A673 (cell line): ENCODE results near the gene DAPK2.

ENCODE experiments used
- EZH2 ChIP-seq: fragments of 200-600 bp; sonication (generic); IDR thresholded peaks from 2 replicates; pipeline ENCODE4 v1.6.1; 2017; ENCODE audit warnings: borderline replicate concordance, low read depth, mild to moderate bottlenecking, mixed read lengths, antibody characterized with exemption, low read length; ENCODE audit not compliant: poor library complexity, severe bottlenecking
- TF ChIP-seq, protein P1 (sequence below): fragments of 300-800, 200-600 bp; sonication (generic); conservative IDR thresholded peaks from 2 replicates; pipeline ENCODE4 v1.5.1; 2017; ENCODE audit warnings: low read depth, mild to moderate bottlenecking, antibody characterized with exemption, low read length, moderate library complexity, mixed read lengths

DNA sequence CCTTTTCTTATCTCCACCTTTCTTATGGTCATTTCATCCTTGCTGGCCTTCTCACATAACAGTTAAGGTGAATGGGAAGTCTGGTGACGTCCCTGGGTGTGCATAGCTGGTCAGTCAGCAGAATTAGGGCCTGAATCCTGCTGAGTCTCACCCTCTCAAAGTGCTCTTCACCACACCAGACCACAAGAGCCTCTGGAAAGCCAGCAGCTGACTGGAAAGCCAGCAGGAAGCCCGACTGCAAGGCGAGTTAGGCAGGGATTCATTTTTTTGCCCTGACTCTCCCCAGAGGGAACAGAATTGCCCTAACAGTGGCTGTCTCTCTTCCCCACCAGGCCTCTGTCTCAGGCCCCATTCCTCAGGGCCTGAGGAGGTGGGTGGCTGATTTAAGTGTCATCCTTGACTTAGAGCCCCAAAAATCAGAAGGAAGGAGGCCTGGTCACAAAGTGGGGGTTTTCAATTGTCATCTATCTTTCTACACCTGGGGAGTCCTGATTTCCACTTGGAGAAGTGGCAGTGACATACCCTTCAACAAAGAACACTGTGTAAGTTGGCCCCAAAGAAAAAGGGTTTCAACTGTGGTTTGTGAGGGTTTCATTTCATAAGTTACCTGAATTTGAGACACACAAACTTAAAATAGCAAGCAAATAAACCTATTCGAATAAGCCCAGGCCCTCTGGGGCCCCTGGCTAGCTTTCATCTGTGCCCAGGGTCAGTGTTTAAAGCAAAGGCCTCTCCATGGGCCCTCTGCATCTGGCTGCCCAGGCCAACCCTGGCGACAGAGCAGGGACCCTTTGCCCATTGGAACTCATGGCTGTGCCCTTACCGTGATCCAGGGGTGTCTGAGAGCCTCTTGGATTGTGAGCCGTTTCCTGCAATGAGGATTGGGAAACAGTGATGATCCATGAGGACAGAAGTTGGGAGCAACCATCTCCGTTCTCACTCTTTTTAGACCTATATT, 122.0 kb downstream of the DAPK2 start:
- TF ChIP-seq, protein P1, sequence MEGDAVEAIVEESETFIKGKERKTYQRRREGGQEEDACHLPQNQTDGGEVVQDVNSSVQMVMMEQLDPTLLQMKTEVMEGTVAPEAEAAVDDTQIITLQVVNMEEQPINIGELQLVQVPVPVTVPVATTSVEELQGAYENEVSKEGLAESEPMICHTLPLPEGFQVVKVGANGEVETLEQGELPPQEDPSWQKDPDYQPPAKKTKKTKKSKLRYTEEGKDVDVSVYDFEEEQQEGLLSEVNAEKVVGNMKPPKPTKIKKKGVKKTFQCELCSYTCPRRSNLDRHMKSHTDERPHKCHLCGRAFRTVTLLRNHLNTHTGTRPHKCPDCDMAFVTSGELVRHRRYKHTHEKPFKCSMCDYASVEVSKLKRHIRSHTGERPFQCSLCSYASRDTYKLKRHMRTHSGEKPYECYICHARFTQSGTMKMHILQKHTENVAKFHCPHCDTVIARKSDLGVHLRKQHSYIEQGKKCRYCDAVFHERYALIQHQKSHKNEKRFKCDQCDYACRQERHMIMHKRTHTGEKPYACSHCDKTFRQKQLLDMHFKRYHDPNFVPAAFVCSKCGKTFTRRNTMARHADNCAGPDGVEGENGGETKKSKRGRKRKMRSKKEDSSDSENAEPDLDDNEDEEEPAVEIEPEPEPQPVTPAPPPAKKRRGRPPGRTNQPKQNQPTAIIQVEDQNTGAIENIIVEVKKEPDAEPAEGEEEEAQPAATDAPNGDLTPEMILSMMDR: no peak
- no peak for TF ChIP-seq EZH2
